Common myeloid progenitor, CD34-positive (primary cell): ENCODE measurements around the gene KLHL30.

Experiments
- CTCF ChIA-PET: fragments of 350-600 bp; sonication (Branson Sonifier 250); formaldehyde crosslinking; loops from one replicate; lab custom pipeline; 2021; ENCODE audit warnings: antibody characterized with exemption; lab: Charles Lee
- POLR2A ChIA-PET: fragments of 350-600 bp; sonication (Branson Sonifier 250); formaldehyde crosslinking; loops from one replicate; lab custom pipeline; 2021; ENCODE audit warnings: antibody characterized with exemption; lab: Charles Lee
- DNase-seq, 3 donors: peaks; one replicate each; pipeline versions ENCODE4 v3.0.0 to v3.0.0-alpha.2; 2013
- H3K27ac ChIP-seq, 2 experiments: 1 replicate in 1 of 2; 2 replicates in 1 of 2; pipeline ENCODE4 v1.7.0; 2013; ENCODE audit warnings: inconsistent platforms in 2 of 2, low read length in 2 of 2, mild to moderate bottlenecking in 2 of 2, low read depth in 1 of 2, moderate library complexity in 1 of 2; ENCODE audit not compliant: severe bottlenecking in 2 of 2, insufficient read depth in 1 of 2, poor library complexity in 1 of 2
- H3K27me3 ChIP-seq, 5 experiments: replicated peaks in 2 of 5; 1 replicate in 3 of 5; 2 replicates in 2 of 5; pipeline versions ENCODE4 v1.6.1 to v1.7.0; 2013; ENCODE audit warnings: low read length in 4 of 5, mild to moderate bottlenecking in 2 of 5, moderate library complexity in 2 of 5, inconsistent platforms in 1 of 5; ENCODE audit not compliant: insufficient read depth in 5 of 5, control insufficient read depth in 4 of 5
- H3K36me3 ChIP-seq, 4 experiments: 1 replicate in 2 of 4; 2 replicates in 2 of 4; pipeline versions ENCODE4 v1.6.1 to v1.7.0; 2013; ENCODE audit warnings: low read length in 3 of 4, control low read depth in 1 of 4, mild to moderate bottlenecking in 1 of 4; ENCODE audit not compliant: control insufficient read depth in 4 of 4, insufficient read depth in 4 of 4
- H3K4me1 ChIP-seq, 4 experiments: 1 replicate in 3 of 4; 2 replicates in 1 of 4; pipeline versions ENCODE4 v1.6.1 to v1.7.1; 2013; ENCODE audit warnings: low read length in 3 of 4, mild to moderate bottlenecking in 3 of 4, control low read depth in 1 of 4, inconsistent platforms in 1 of 4, moderate library complexity in 1 of 4; ENCODE audit not compliant: control insufficient read depth in 4 of 4, insufficient read depth in 4 of 4; ENCODE audit errors: control extremely low read depth in 1 of 4
- H3K4me3 ChIP-seq, 7 experiments: 1 replicate in 4 of 7; 2 replicates in 3 of 7; pipeline versions ENCODE4 v1.5.1 to v1.7.0; 2013; ENCODE audit warnings: mild to moderate bottlenecking in 7 of 7, low read length in 6 of 7, moderate library complexity in 6 of 7, inconsistent platforms in 2 of 7, low read depth in 2 of 7, control low read depth in 1 of 7; ENCODE audit not compliant: insufficient read depth in 4 of 7, control insufficient read depth in 1 of 7; ENCODE audit errors: extremely low read depth in 1 of 7
- H3K9me3 ChIP-seq, 5 experiments: 1 replicate in 4 of 5; 2 replicates in 1 of 5; pipeline versions ENCODE4 v1.6.1 to v1.7.1; 2013; ENCODE audit warnings: low read length in 4 of 5, mild to moderate bottlenecking in 2 of 5, inconsistent platforms in 1 of 5, low read depth in 1 of 5, moderate library complexity in 1 of 5; ENCODE audit not compliant: control insufficient read depth in 4 of 5, insufficient read depth in 2 of 5; ENCODE audit errors: control extremely low read depth in 1 of 5
- WGBS: methylation state at CpG from one replicate; pipeline ENCODE4 v1.1.5; 2013; ENCODE audit not compliant: insufficient coverage; 5-methylcytosine and 5-hydroxymethylcytosine counted together

KLHL30 gene

DNA sequence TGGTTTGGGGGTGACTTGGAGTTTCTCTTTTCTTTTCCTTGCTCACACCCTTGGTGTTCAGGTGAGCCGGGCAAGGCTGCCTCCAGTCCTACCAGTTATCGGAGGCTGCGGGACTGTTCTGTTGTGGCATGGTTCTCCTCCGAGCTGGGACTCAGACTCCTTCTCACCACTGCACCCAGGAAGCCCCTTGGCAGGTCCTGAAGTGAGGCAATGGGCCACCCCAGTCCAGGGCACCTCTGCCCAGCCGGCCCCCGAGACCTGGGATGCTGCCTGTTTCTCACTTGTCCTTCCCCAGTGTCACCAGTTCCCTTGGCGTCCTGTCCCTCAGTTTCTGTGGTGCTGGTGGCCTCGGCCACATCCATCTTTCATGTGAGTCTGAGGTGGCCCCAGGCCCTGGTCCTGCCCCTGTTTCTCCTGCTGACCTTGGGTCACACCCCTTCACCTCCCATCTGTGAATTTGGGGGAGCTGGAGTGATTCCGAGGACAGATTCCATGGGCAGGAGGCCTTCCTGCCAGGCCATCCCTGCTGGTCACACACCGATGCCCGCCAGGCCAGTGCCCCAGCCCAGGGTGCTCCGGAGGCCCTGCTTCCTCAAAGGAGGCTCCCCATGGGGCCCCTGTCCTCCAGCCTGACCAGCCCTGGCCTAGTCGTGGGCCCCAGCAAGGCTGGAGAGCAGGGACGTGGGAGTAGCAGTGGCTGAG lies 6.6 kb upstream of the KLHL30 start:
- whole genome bisulfite sequencing: 98% methylated on average over 13 of the region's 14 CpGs
- ChIA-PET CTCF (interaction anchor here (1.5 kb wide), 1 partner anchor 11 kb away, joined by 4 read pairs; no protein-coding TSS in a partner anchor), POLR2A (no interaction called here)
- Histone ChIP-seq H3K27me3 (peaks cover 0 to 2% (median 0%) of the 10 kb centered on the region in 5 experiments), H3K36me3 (no peaks in the 10 kb centered on the region), H3K4me3 (no peak overlapping the region), H3K9me3 (no peaks in the 10 kb centered on the region), H3K27ac (no peak overlapping the region), H3K4me1 (peaks cover 0 to 2% (median 0%) of the 10 kb centered on the region in 4 experiments)
- DNase-seq: no peak

DNA sequence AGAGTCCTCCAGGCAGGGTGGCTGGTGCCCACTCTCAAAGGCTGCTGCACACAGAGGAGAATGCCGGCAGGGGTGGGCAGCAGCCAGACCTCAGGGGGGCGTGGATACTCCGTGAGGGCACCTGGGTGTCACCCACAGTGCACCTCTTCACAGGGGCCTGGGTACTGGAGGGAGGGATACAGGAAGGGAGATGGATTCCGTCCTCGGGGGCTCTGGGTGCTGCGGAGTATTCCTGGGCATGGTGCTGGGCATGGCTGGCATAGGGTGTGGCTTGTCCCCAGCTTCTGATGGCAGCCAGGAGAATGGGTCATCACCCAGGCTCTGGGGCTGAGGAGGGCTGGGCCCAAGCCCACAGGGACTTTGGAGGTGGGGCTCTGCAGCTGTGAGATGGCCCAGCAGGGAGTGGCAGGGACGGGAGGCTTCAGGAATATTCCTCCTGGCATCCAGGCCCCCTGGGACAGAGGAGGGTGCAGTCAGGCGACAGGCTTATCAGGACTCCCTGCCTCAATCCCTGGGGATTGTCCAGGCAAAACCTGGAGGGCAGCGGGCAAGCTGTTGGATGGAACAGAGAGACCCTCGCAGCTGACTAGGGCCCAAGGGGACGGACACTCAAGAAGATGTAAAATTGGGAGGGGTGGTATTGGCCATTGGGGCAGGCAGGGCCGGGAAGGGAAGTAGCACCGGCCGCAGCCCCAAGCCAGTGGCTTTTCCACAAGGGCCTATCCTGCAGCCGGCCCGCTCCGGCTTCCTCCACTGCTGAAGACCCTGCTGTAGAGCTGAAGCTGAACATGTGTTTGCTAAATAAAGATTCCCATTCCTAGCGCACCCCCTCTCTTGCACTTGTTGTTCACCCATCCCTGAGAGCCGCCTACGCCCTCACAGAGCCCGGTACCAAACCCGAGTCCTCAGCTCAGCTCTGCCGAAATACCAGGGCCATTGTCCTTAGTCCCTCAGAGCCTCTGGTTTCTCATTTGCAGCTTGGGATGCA lies 5.7 kb upstream of the KLHL30 start:
- H3K36me3 ChIP-seq: no peaks in the 10 kb centered on the region
- no peak for DNase-seq
- no peaks in the 10 kb centered on the region for H3K4me1 ChIP-seq
- H3K4me3 ChIP-seq: no peak overlapping the region
- H3K9me3 ChIP-seq: no peaks in the 10 kb centered on the region
- ChIA-PET POLR2A (no interaction called here), CTCF (interaction anchor here (1.0 to 1.5 kb wide), 2 partner anchors 10 to 123 kb away, joined by 4 read pairs; no protein-coding TSS in a partner anchor)
- WGBS: 94% methylated on average over 18 of the region's 23 CpGs
- peaks cover 0 to 2% (median 0%) of the 10 kb centered on the region in 5 experiments for H3K27me3 ChIP-seq
- no peak overlapping the region for H3K27ac ChIP-seq

DNA sequence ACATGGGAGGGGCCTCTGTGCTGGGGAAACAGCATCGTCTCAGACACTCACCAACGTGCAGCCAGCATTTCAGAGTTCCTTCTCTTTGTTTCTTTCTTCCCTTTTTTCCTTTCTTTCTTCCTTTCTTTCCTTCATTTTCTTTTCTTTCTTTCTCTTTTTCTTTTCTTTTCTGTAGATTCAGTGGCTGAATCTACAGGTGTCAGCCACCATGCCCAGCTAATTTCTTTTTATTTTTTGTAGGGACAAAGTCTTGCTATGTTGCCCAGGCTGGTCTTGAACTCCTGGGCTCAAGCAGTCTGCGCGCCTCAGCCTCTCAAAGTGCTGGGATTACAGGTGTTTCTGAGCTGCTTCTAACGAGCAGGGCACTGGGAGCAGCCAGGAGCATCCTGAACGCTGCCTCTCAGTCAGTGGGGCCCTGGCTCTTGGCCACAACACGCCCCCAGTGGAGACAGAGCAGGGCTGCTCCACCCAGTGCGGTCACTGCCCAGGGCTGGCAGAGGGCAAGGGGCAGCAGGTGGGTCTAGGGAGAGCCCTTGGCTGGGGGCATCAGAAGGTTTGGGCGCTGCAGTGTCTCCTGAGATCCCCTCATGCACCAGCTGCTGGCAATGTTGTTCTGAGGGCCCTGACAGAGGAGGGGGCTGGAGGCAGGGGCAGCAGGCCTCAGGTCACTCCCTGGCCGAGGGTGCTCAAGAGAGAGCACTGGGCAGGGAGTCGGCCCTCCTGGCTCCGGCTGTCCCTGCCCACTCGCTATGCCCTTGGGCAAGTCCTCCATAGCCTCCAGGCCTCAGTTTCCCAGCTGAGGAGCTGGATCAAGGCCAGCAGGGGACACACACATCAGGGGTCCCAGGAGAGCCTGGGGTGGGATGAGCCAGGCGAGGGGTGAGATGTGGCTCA lies 4.7 kb upstream of the KLHL30 start:
- H3K4me1 ChIP-seq: no peaks in the 10 kb centered on the region
- POLR2A ChIA-PET: no interaction called here
- WGBS: 88% methylated on average over 12 of the region's 14 CpGs

DNA sequence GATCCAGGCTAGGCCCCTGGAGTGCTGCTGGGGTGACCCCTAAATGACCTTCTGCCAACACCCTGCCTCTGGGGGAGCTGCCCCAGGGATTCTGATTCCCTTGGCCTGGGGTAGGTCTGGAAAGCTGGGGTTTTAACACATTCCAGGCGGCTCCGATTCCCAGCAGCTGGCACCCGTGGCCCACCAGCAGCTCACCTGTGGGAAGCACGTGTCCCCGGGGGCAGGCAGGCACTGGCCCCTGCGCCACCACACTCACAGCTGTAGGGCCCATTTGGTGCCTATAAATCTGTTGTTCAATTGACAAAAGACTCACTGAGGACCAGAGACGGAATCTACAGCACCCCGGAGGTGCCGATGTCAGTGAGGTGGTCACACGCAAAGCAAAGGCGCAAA lies 4.1 kb upstream of the KLHL30 start:
- 98% methylated on average over 11 of the region's 11 CpGs for WGBS
- no peak overlapping the region for H3K27ac ChIP-seq
- H3K4me1 ChIP-seq: peaks cover 0 to 2% (median under 1%) of the 10 kb centered on the region in 4 experiments
- H3K4me3 ChIP-seq: no peak overlapping the region
- no peak for DNase-seq
- CTCF ChIA-PET: interaction anchor here (1.1 to 1.5 kb wide), 2 partner anchors 47 to 165 kb away, joined by 3 read pairs; no protein-coding TSS in a partner anchor
- H3K27me3 ChIP-seq: no peaks in the 10 kb centered on the region
- no peaks in the 10 kb centered on the region for H3K36me3 ChIP-seq
- no peaks in the 10 kb centered on the region for H3K9me3 ChIP-seq
- POLR2A ChIA-PET: no interaction called here

More for the DNA sequence above, 4.7 kb upstream of the KLHL30 start:
- H3K27ac ChIP-seq: no peak overlapping the region
- no peak for DNase-seq
- H3K4me3 ChIP-seq: no peak overlapping the region
- no peaks in the 10 kb centered on the region for H3K9me3 ChIP-seq
- H3K36me3 ChIP-seq: no peaks in the 10 kb centered on the region
- CTCF ChIA-PET: interaction anchor here (1.0 to 1.5 kb wide), 2 partner anchors 9 to 122 kb away, joined by 4 read pairs; no protein-coding TSS in a partner anchor
- no peaks in the 10 kb centered on the region for H3K27me3 ChIP-seq

DNA sequence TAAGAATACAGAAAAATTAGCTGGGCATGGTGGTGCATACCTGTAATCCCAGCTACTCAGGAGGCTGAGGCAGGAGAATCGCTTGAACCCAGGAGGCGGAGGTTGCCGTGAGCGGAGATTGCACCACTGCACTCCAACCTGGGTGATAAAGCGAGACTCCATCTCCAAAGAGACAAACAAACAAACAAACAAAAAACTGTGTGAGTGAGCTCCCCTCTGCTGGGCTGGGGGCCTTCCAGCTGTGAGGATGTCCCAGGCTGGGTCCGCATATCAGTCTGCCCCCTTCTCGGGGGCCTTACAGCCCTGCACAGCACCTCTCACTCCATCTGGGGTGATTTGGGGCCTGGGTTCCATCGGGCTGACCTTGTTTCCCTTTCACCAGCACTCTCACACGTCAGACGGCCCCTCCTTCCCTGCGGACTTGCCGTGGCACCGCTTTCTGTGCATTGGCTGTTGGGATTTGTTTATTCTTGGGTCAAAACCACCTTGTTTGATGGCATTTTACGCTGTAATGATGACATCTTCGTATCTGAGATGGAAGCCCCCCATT lies 2.8 kb upstream of the KLHL30 start:
- POLR2A ChIA-PET: no interaction called here
- no peak for DNase-seq
- 91% methylated on average over 10 of the region's 15 CpGs for WGBS
- H3K36me3 ChIP-seq: no peaks in the 10 kb centered on the region
- no peaks in the 10 kb centered on the region for H3K27me3 ChIP-seq
- no peak overlapping the region for H3K27ac ChIP-seq
- CTCF ChIA-PET: interaction anchor here (1.1 to 1.5 kb wide), 2 partner anchors 48 to 166 kb away, joined by 3 read pairs; no protein-coding TSS in a partner anchor
- no peaks in the 10 kb centered on the region for H3K9me3 ChIP-seq
- H3K4me3 ChIP-seq: no peak overlapping the region
- peaks cover 0 to 6% (median 2%) of the 10 kb centered on the region in 4 experiments for H3K4me1 ChIP-seq

DNA sequence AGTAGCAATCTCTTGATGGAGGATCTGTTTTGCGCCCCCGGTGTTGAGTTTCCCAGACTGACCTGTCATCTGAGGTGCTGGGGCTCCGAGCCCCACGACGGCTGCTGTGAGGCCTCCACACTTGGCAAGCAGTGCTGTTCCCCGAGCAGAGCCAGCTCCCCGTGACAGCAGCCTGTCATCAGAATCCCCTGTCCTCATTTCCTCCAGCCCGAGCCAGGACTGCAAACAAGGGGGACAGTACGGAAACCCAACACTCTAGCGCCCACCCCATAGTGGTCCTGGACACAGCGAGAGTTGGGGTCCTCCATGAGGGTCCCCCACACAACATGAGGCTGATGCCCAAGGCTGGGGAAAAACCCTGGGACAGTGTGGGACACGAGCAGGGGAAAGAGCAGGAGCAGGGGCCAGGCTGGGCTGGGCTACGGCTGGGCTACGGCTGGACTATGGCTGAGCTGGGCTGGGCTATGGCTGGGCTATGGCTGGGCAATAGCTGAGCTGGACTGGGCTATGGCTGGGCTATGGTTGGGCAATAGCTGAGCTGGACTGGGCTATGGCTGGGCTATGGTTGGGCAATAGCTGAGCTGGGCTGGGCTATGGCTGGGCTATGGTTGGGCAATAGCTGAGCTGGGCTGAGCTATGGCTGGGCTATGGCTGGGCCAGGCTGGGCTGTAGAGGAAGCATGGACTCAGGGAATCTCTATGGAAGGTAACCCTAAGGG lies 1.5 kb upstream of the KLHL30 start:
- no peak overlapping the region for H3K4me3 ChIP-seq
- no peak for DNase-seq
- POLR2A ChIA-PET: no interaction called here
- no peaks in the 10 kb centered on the region for H3K9me3 ChIP-seq
- H3K4me1 ChIP-seq: peaks cover 0 to 19% (median 14%) of the 10 kb centered on the region in 4 experiments
- no peaks in the 10 kb centered on the region for H3K36me3 ChIP-seq
- H3K27me3 ChIP-seq: no peaks in the 10 kb centered on the region
- no peak overlapping the region for H3K27ac ChIP-seq
- CTCF ChIA-PET: interaction anchor here (0.9 to 1.8 kb wide), 4 partner anchors 8 to 21 kb away, joined by 3 to 4 read pairs (median 4); no protein-coding TSS in a partner anchor
- 95% methylated on average over 13 of the region's 14 CpGs for WGBS
